Muscle layer of duodenum (tissue), 2 donors: ENCODE measurements around the gene HOXD3.

Experiments
- H3K27ac ChIP-seq: one replicate; pipeline ENCODE4 v1.7.0; 2013; ENCODE audit warnings: mild to moderate bottlenecking, low read length
- H3K27me3 ChIP-seq: one replicate; pipeline ENCODE4 v1.7.0; 2013; ENCODE audit warnings: low read depth, mild to moderate bottlenecking, control low read depth, low read length
- H3K36me3 ChIP-seq, 2 donors: one replicate each; pipeline ENCODE4 v1.7.0; 2013; ENCODE audit warnings: low read length in 2 of 2, control low read depth in 1 of 2, mild to moderate bottlenecking in 1 of 2; ENCODE audit not compliant: insufficient read depth in 2 of 2, control insufficient read depth in 1 of 2
- H3K4me1 ChIP-seq, 2 donors: one replicate each; pipeline ENCODE4 v1.7.0; 2013; ENCODE audit warnings: low read length in 2 of 2, mild to moderate bottlenecking in 2 of 2, control low read depth in 1 of 2, moderate library complexity in 1 of 2; ENCODE audit not compliant: insufficient read depth in 2 of 2, control insufficient read depth in 1 of 2
- H3K4me3 ChIP-seq, 2 donors: one replicate each; pipeline ENCODE4 v1.7.0; 2013; ENCODE audit warnings: low read length in 2 of 2, low read depth in 1 of 2, mild to moderate bottlenecking in 1 of 2
- H3K9me3 ChIP-seq, 2 donors: one replicate each; pipeline ENCODE4 v1.7.0; 2013; ENCODE audit warnings: low read length in 2 of 2, control low read depth in 1 of 2, mild to moderate bottlenecking in 1 of 2; ENCODE audit not compliant: control insufficient read depth in 1 of 2
- donor health status: healthy.

The HOXD3 gene

DNA sequence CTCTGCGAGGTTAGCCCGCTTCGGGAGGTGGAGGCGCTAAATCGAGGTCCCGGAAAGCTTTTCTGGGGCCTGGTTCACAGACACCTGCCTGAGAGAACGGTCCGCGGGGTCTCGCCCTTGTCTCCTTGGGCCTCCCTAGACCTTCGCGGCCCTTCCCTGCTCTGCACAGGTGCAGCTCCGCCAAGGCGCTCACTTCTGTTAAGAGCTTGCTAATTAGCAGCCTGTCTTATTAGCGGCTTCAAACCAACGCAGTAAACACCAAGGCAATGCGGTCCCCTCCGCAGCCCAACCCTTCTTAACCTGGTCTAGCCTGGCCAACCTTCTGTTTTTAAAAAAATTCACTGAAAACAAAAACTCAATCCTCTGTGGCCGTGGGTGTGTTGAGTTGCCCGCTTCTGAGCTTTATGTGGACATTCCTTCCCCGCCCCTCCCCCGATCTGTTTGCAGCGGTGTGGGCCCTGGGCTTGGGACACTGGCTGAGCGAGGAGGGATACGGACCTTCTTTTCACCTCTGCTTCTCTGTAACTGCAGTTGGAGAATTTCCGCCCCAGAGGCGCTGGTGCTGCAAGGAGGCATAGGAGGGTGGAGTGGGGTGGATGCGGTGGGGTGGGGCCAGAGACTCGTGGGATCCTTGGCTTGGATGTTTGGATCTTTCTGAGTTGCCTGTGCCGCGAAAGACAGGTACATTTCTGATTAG, 9.2 kb upstream of the HOXD3 start:
- H3K27me3 ChIP-seq, result peaks cover 65% of the 10 kb centered on the region

GRCh38 chr2:176148751-176149421, 8.2 kb upstream of the HOXD3 start:
- Histone ChIP-seq H3K36me3 (no peaks in the 10 kb centered on the region), H3K4me3 (no peak overlapping the region), H3K27ac (no peak overlapping the region), H3K4me1 (peaks cover 0 to 15% of the 10 kb centered on the region in 2 donors), H3K9me3 (peaks cover 0 to 9% of the 10 kb centered on the region in 2 donors), H3K27me3 (peaks cover 71% of the 10 kb centered on the region)

More for the DNA sequence above, 9.2 kb upstream of the HOXD3 start:
- no peaks in the 10 kb centered on the region for H3K36me3 ChIP-seq
- no peak overlapping the region for H3K27ac ChIP-seq
- H3K4me3 ChIP-seq, result no peak overlapping the region
- H3K4me1 ChIP-seq, result peaks cover 0 to 15% of the 10 kb centered on the region in 2 donors
- peaks cover 0 to 9% of the 10 kb centered on the region in 2 donors for H3K9me3 ChIP-seq

DNA sequence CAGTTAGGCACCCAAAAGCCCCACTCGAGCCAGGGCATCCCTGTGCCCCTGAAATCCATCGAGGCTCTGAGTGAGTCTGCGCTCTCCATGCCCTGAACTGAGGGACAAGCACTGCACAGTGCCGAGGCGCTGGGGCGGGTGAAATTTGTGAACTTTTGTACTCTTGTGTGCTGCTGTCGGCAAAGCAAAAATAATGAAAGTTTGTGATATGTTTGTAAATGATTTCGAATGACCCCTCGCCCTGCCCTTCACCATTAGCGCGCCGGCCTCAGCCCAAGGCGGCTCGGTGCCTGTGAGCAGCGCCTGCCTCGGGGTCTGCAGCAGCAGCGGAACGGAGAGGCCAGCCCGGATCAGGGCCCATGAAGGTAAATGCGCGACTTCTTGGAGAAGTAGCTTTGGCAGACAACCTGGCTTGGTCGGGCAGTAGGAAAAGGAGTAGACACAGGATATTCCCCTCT, 7.6 kb upstream of the HOXD3 start:
- peaks cover 71% of the 10 kb centered on the region for H3K27me3 ChIP-seq
- no peak overlapping the region for H3K4me3 ChIP-seq

DNA sequence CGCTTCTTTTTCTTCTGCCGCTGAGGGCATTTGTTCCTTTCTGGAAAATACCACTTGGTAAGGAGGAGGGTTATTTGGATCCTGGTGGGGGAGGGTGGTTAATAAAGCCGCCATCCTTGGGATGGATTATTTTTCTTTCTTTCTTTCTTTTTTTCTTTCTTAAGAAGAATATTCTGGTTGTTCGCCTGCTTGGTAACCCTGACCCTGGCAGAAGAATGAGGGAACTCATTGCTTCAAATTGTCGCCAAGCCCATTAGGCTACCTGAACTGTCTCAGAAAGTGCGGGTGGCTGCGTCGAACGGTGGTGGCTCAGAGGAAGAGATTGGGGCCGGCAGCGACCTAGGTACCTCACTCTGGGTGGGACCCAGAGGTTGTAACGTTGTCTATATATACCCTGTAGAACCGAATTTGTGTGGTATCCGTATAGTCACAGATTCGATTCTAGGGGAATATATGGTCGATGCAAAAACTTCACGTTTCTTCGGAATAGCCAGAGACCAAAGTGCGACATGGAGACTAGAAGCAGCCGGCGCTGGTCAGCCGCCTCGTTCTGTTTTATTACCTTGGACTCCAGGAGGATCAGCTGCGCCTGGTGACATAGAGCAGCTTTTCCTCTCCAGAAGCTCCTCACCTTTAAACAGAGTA, 7.0 kb upstream of the HOXD3 start:
- H3K36me3 ChIP-seq, result no peaks in the 10 kb centered on the region
- peaks cover 0 to 15% of the 10 kb centered on the region in 2 donors for H3K4me1 ChIP-seq
- H3K4me3 ChIP-seq, result no peak overlapping the region
- H3K27ac ChIP-seq, result no peak overlapping the region
- peaks cover 0 to 9% of the 10 kb centered on the region in 2 donors for H3K9me3 ChIP-seq
- H3K27me3 ChIP-seq, result peaks cover 66% of the 10 kb centered on the region

More for the DNA sequence above, 7.6 kb upstream of the HOXD3 start:
- Histone ChIP-seq H3K36me3 (no peaks in the 10 kb centered on the region), H3K4me1 (peaks cover 0 to 15% of the 10 kb centered on the region in 2 donors), H3K27ac (no peak overlapping the region), H3K9me3 (peaks cover 0 to 9% of the 10 kb centered on the region in 2 donors)

DNA sequence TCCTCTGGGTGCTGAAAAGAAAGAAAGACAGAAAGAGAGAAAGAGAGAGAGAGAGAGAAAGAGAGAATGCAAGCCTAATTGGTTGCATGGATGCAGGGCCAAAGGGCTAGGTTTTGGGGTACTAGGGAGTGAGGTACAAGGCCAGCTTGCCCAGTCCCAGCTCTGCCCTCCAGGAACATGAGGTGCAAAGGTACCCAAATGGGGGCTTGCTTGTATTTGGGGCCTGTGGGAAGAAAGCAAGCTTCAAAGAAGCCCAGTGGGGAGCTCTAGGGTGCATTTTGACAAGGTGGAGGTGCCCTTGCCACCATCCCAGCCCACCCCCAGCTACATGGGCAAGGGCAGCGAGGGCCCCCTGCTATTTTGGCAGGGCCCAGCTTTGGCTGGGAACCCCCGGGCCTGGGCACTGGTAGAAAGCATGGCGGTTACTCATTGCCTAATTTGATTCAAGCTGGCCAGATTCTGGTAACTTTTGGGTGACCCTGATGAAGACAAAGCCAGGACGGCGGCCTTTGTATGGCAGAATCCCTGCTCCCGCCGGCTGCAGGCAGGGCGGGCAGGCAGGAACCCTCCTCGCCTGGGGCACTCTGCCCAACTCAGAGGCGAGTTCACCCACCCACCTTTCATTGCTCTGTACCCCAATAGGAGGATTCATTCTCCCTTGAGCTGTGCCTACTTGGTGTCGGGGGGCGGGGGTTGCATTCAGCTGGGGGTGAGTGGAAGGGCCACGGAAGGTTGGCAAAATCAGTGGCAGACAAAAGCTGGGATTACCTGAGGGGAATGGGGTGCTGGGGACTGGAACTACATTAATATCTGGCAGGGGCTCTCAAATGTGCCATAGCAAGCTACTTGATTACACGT, 6.3 kb upstream of the HOXD3 start:
- Histone ChIP-seq H3K9me3 (peaks cover 0 to 7% of the 10 kb centered on the region in 2 donors), H3K27ac (no peak overlapping the region), H3K4me1 (peaks cover 0 to 15% of the 10 kb centered on the region in 2 donors), H3K4me3 (no peak overlapping the region), H3K36me3 (no peaks in the 10 kb centered on the region), H3K27me3 (peaks cover 67% of the 10 kb centered on the region)

DNA sequence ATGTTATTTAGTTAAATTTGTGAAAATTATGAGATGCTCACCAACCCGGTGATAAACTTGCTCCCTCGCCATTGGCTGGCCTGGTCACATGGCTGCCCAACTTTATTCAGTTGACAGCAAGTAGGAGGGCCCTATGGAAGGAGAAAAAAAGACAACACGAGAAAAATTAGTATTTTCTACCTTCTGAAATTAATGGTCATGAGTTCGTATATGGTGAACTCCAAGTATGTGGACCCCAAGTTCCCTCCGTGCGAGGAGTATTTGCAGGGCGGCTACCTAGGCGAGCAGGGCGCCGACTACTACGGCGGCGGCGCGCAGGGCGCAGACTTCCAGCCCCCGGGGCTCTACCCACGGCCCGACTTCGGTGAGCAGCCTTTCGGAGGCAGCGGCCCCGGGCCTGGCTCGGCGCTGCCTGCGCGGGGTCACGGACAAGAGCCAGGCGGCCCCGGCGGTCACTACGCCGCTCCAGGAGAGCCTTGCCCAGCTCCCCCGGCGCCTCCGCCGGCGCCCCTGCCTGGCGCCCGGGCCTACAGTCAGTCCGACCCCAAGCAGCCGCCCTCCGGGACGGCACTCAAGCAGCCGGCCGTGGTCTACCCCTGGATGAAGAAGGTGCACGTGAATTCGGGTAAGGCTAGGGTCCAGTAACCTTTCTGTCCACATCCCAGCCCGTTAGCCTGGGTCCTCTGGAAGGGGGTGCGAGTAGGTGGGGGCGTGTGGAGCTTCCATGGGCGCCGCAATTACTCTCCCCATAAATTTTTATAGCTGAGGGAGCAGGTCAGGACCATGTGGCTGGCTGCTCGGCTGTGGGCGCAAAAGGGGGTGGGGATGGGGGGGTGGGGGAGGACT, 5.4 kb upstream of the HOXD3 start, which contains the start of gene HOXD4:
TSS of gene HOXD4 (plus strand) at position 109 of the 846 bp plus-strand sequence. CDS start at position 193, 84 bp downstream.
- peaks cover 67% of the 10 kb centered on the region for H3K27me3 ChIP-seq
- H3K27ac ChIP-seq, result no peak within 1 kb of the TSS
- H3K9me3 ChIP-seq, result peaks cover 0 to 4% of the 10 kb centered on the region in 2 donors
- H3K4me1 ChIP-seq, result peaks cover 0 to 15% of the 10 kb centered on the region in 2 donors
- H3K4me3 ChIP-seq, result peak within 1 kb of the TSS in 1 of 2 donors; percentile 50
- no peaks in the 10 kb centered on the region for H3K36me3 ChIP-seq

DNA sequence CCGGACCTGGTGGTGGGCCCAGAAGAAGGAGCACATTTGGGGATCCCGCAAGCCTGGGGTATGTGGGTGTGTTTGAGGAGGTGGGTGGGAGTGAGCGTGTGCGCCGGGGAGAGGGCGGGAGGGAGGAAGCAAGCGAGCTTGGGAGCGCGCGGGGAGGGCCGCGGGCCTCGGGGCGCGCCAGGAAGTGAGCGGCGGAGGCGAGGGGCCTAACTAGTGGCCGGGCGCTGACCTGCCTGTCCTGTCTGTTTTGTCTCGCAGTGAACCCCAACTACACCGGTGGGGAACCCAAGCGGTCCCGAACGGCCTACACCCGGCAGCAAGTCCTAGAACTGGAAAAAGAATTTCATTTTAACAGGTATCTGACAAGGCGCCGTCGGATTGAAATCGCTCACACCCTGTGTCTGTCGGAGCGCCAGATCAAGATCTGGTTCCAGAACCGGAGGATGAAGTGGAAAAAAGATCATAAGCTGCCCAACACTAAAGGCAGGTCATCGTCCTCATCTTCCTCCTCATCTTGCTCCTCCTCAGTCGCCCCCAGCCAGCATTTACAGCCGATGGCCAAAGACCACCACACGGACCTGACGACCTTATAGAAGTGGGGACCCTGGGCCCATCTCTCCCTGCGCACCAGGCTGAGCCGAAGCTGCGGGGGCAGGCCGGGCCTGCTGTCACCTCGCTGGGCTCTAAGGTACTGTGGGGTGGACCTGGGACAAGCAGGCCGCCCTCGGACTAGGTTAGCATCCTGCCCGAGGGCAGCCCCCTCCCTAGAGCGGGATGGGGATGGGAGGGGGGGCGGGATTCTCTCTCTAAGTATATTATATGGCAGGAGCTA, 4.5 kb upstream of the HOXD3 start:
- peaks cover 68% of the 10 kb centered on the region for H3K27me3 ChIP-seq
- H3K4me3 ChIP-seq, result no peak overlapping the region
- peaks cover 0 to 24% of the 10 kb centered on the region in 2 donors for H3K4me1 ChIP-seq
- H3K36me3 ChIP-seq, result no peaks in the 10 kb centered on the region
- H3K9me3 ChIP-seq, result peaks cover 0 to 4% of the 10 kb centered on the region in 2 donors
- H3K27ac ChIP-seq, result no peak overlapping the region

GRCh38 chr2:176154576-176155252, 2.4 kb upstream of the HOXD3 start:
- Histone ChIP-seq H3K27me3 (peaks cover 52% of the 10 kb centered on the region), H3K4me1 (peaks cover 0 to 34% of the 10 kb centered on the region in 2 donors), H3K4me3 (no peak overlapping the region), H3K27ac (no peak overlapping the region), H3K36me3 (no peaks in the 10 kb centered on the region), H3K9me3 (no peaks in the 10 kb centered on the region)

DNA sequence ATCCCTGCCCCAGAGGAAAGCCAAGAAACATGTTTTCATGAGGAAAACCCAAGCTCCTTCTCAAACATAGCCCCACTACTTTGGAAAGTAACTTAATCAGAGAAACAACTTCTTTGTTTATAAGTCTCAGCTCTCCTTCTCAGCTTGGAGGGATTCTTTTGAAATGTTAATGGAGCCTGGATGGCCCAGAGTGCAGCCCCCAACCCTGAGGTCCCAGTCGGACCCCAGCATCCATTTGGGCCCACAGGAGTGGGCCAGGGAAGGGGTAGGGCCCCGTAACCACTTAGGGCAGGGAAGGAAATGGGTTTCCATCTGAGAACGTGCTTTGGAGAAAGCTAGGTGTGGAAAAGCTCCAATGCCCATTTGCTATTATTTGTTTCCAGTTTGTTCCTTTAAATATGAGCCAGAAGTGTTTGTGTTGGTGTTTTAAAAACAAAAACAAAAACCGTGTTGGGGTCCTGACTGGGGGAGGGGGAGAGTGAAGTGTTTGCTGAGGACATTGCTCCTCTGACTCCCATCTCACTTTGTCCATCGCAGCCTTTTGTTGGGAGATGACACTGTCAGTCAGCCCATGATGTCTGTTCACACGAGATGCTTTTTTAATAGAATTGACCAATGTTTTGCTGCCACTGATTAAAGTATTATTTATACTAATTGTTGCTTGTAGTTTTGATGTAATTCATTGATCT, 1.6 kb upstream of the HOXD3 start:
- H3K9me3 ChIP-seq, result no peaks in the 10 kb centered on the region
- peaks cover 52% of the 10 kb centered on the region for H3K27me3 ChIP-seq
- H3K4me3 ChIP-seq, result no peak overlapping the region
- H3K36me3 ChIP-seq, result no peaks in the 10 kb centered on the region
- H3K27ac ChIP-seq, result no peak overlapping the region
- H3K4me1 ChIP-seq, result peaks cover 0 to 42% of the 10 kb centered on the region in 2 donors
